IMR-90 (cell line): ENCODE measurements around the gene NCAPG2.

Experiments used
- BHLHE40 ChIP-seq: fragments of 150-350 bp; IDR thresholded peaks from 2 replicates; pipeline ENCODE4 v1.6.1; 2016; ENCODE audit warnings: mild to moderate bottlenecking, low read depth, low read length
- CEBPB ChIP-seq: IDR thresholded peaks from 2 replicates; pipeline ENCODE4 v1.6.1; 2012; ENCODE audit warnings: low read depth, low read length, improper control_type of control experiment
- CHD1 ChIP-seq: IDR thresholded peaks from 2 replicates; pipeline ENCODE4 v1.6.1; 2012; ENCODE audit warnings: low read depth, low read length, improper control_type of control experiment
- ELK1 ChIP-seq: fragments of 150-350 bp; IDR thresholded peaks from 2 replicates; pipeline ENCODE4 v1.6.1; 2016; ENCODE audit warnings: low read depth, mild to moderate bottlenecking, low read length, moderate library complexity, borderline replicate concordance
- FOS ChIP-seq: fragments of 150-350 bp; IDR thresholded peaks from 2 replicates; pipeline ENCODE4 v1.6.1; 2016; ENCODE audit warnings: low read depth, low read length
- MAFK ChIP-seq: IDR thresholded peaks from 2 replicates; pipeline ENCODE4 v1.6.1; 2012; ENCODE audit warnings: low read depth, low read length, improper control_type of control experiment
- MAZ ChIP-seq: IDR thresholded peaks from 2 replicates; pipeline ENCODE4 v1.6.1; 2012; ENCODE audit warnings: low read depth, mild to moderate bottlenecking, low read length, improper control_type of control experiment, moderate library complexity, borderline replicate concordance
- POLR2A ChIP-seq: IDR thresholded peaks from 2 replicates; pipeline ENCODE4 v1.6.1; 2012; ENCODE audit warnings: mild to moderate bottlenecking, low read depth, low read length
- RAD21 ChIP-seq: IDR thresholded peaks from 2 replicates; pipeline ENCODE4 v1.6.1; 2012; ENCODE audit warnings: low read length, improper control_type of control experiment
- RCOR1 ChIP-seq: IDR thresholded peaks from 2 replicates; pipeline ENCODE4 v1.6.1; 2012; ENCODE audit warnings: mild to moderate bottlenecking, low read length, improper control_type of control experiment; ENCODE audit not compliant: insufficient replicate concordance
- RFX5 ChIP-seq: IDR thresholded peaks from 2 replicates; pipeline ENCODE4 v1.8.0; 2012; ENCODE audit warnings: low read depth, mild to moderate bottlenecking, low read length, moderate library complexity
- TF ChIP-seq, protein P1 (sequence below): conservative IDR thresholded peaks from 2 replicates; pipeline ENCODE4 v1.5.1; 2012; ENCODE audit warnings: mild to moderate bottlenecking, low read depth, low read length, improper control_type of control experiment
- TF ChIP-seq, protein P2 (sequence below): fragments of 150-350 bp; IDR thresholded peaks from 2 replicates; pipeline ENCODE4 v1.6.1; 2017; ENCODE audit warnings: mild to moderate bottlenecking, antibody characterized with exemption, low read length, low read depth

DNA sequence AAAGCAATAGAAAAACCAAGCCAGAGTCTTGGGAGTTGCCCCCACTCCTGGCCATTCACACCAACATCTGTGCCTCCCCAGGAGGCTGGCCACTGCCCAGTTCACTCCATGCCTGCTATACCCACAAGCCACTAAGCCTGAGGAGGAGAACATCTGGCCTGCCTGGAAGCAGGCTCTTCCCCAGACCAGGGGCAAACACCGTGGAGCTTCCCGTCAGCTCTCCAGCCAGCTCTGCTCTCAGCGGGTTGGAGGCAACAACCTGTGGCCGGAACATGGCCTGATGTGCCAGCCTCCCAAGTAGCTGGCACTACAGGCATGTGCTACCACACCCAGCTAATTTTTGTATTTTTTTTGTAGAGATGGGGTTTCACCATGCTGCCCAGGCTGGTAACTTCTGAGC lies 107.9 kb downstream of the NCAPG2 start:
- TF ChIP-seq, protein P1, sequence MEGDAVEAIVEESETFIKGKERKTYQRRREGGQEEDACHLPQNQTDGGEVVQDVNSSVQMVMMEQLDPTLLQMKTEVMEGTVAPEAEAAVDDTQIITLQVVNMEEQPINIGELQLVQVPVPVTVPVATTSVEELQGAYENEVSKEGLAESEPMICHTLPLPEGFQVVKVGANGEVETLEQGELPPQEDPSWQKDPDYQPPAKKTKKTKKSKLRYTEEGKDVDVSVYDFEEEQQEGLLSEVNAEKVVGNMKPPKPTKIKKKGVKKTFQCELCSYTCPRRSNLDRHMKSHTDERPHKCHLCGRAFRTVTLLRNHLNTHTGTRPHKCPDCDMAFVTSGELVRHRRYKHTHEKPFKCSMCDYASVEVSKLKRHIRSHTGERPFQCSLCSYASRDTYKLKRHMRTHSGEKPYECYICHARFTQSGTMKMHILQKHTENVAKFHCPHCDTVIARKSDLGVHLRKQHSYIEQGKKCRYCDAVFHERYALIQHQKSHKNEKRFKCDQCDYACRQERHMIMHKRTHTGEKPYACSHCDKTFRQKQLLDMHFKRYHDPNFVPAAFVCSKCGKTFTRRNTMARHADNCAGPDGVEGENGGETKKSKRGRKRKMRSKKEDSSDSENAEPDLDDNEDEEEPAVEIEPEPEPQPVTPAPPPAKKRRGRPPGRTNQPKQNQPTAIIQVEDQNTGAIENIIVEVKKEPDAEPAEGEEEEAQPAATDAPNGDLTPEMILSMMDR = no peak
- TF ChIP-seq CHD1 (no peak), FOS (no peak), RCOR1 (no peak), MAZ (no peak), CEBPB (no peak), POLR2A (no peak), RAD21 (no peak), BHLHE40 (no peak), ELK1 (no peak), RFX5 (no peak), MAFK (no peak)
- TF ChIP-seq, protein P2, sequence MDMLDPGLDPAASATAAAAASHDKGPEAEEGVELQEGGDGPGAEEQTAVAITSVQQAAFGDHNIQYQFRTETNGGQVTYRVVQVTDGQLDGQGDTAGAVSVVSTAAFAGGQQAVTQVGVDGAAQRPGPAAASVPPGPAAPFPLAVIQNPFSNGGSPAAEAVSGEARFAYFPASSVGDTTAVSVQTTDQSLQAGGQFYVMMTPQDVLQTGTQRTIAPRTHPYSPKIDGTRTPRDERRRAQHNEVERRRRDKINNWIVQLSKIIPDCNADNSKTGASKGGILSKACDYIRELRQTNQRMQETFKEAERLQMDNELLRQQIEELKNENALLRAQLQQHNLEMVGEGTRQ = no peak
